Ovary (tissue), 9 donors: ENCODE data around the gene RTP3. TPM values are rescaled to one million over a fixed set of nuclear protein-coding genes. Genes with fewer than 3 reads are reported as not detected.
"Not testable (repeated sequence)": the region's sequence is repeated elsewhere in the genome, so short reads cannot be mapped to it uniquely, and the experiment has no call there.

ENCODE experiments used
- DNase-seq, 5 donors: peaks; one replicate each; pipeline ENCODE4 v3.0.0-alpha.2; 2019 to 2020
- H3K27ac ChIP-seq, 2 donors: fragments of 200-600 bp; one replicate each; pipeline versions ENCODE4 v1.5.1 to v1.8.0; 2019 to 2022
- H3K27me3 ChIP-seq: fragments of 200-600 bp; one replicate; pipeline ENCODE4 v1.8.0; 2022
- H3K36me3 ChIP-seq: fragments of 200-600 bp; sonication (generic); one replicate; pipeline ENCODE4 v1.5.1; 2019
- H3K4me1 ChIP-seq: one replicate; pipeline ENCODE4 v1.8.1; 2013; ENCODE audit warnings: mild to moderate bottlenecking, moderate library complexity; ENCODE audit not compliant: insufficient read depth
- H3K4me3 ChIP-seq: fragments of 200-600 bp; sonication (generic); one replicate; pipeline ENCODE4 v1.5.1; 2017
- H3K9me3 ChIP-seq, 2 donors: fragments of 200-600 bp in 1 of 2; sonication (generic) in 1 of 2; one replicate each; pipeline versions ENCODE4 v1.5.1 to v1.8.1; 2013 to 2019; ENCODE audit warnings: mild to moderate bottlenecking in 1 of 2, moderate library complexity in 1 of 2
- CTCF ChIP-seq, 3 donors: fragments of 450-650 bp in 2 of 3; fragments of 200-600 bp in 1 of 3; IDR thresholded peaks; one replicate each; pipeline versions ENCODE4 v1.5.1 to v1.8.0; 2016 to 2022; ENCODE audit warnings: antibody characterized with exemption in 3 of 3, mild to moderate bottlenecking in 1 of 3
- EP300 ChIP-seq: sonication (generic); formaldehyde crosslinking; IDR thresholded peaks from one replicate; pipeline ENCODE4 v1.6.1; 2017; ENCODE audit warnings: antibody characterized with exemption
- POLR2A ChIP-seq: fragments of 450-650 bp; IDR thresholded peaks from one replicate; pipeline ENCODE4 v1.6.1; 2017; ENCODE audit warnings: antibody characterized with exemption, mild to moderate bottlenecking, moderate library complexity
- WGBS, 3 donors: extraction: QIAGEN DNeasy Blood & Tissue Kit in 1 of 3; methylation state at CpG; one replicate each; pipeline versions ENCODE4 v1.1.5 to v1.1.7; 2013 to 2017; 5-methylcytosine and 5-hydroxymethylcytosine counted together
- intact Hi-C, 4 donors: fragments of 100-400 bp; cut with DNase I; formaldehyde crosslinking; loops; one replicate each; pipeline versions ENCODE4 v1.11.0 to v1.15.1; 2022 to 2023
- polyA plus RNA-seq, 2 donors: library from polyadenylated mRNA; stranded (reverse); fragments of 200-250 nt in 1 of 2; fragments of 350-450 nt in 1 of 2; fragmentation: Illumina TruSeq in 1 of 2; extraction: RNeasy Lipid Tissue Mini Kit (QIAGEN cat#74804) in 1 of 2; gene quantifications; one replicate each; pipeline ENCODE4 v1.2.3, GENCODE V29; 2013 to 2014
- total RNA-seq, 7 donors: library from RNA; depleted of rRNA in 2 of 7; stranded (reverse); fragments of >200 nt in 2 of 7; fragmentation: NEBNext Ultra II Directional in 3 of 7; extraction: Animal tissue kit (Norgen Biotek cat#: 25700) in 3 of 7; gene quantifications; one replicate each; pipeline versions ENCODE4 v1.1.0 to v1.2.4, GENCODE V29; 2016 to 2023
- donor health status: DM: no; HTN: no; CAD: no; lungs with moderate emphysema.
- donor health status: DM: no; HTN: no; CAD: no.
- donor health status: Bipolar disorder and iron deficiency.
- donor health status: DM: yes; HTN: yes; CAD: no.
- donor health status: DM: no; HTN: no; CAD: no.
- donor health status: DM: yes; HTN: yes; CAD: no.

RTP3 gene
- total and polyA plus RNA-seq, 9 donors, result not detected

GRCh38 chr3:46535746-46536145 is 38.0 kb downstream of the RTP3 start:
- DNase-seq, result no peak
- Histone ChIP-seq H3K9me3 (no peaks in the 10 kb centered on the region), H3K27ac (no peak overlapping the region), H3K36me3 (no peaks in the 10 kb centered on the region), H3K27me3 (no peaks in the 10 kb centered on the region), H3K4me1 (no peaks in the 10 kb centered on the region), H3K4me3 (no peak overlapping the region)
- 94 to 96% (median 96%) methylated on average over 5 of the region's 5 CpGs for WGBS, 3 donors
- TF ChIP-seq POLR2A, result no peak
- TF ChIP-seq EP300, result no peak
- TF ChIP-seq CTCF (IDR thresholded peaks at IDR 0.05), result no peak
- intact Hi-C loops, result no loop called here

GRCh38 chr3:46536758-46537157 is 39.0 kb downstream of the RTP3 start:
- H3K27me3 ChIP-seq, result no peaks in the 10 kb centered on the region
- TF ChIP-seq POLR2A, result no peak
- no peak for TF ChIP-seq CTCF (IDR thresholded peaks at IDR 0.05)
- TF ChIP-seq EP300, result no peak
- no peaks in the 10 kb centered on the region for H3K9me3 ChIP-seq
- H3K36me3 ChIP-seq, result no peaks in the 10 kb centered on the region
- intact Hi-C loops, result no loop called here
- no peaks in the 10 kb centered on the region for H3K4me1 ChIP-seq
- DNase-seq, result no peak
- no peak overlapping the region for H3K4me3 ChIP-seq
- H3K27ac ChIP-seq, result no peak overlapping the region

- H3K36me3 ChIP-seq, result no peaks in the 10 kb centered on the region
- 93 to 96% (median 95%) methylated on average over 1 of the region's 1 CpG for WGBS, 3 donors
- DNase-seq, result no peak
- no peak overlapping the region for H3K27ac ChIP-seq
- H3K27me3 ChIP-seq, result no peaks in the 10 kb centered on the region
- TF ChIP-seq POLR2A, result no peak
- no peaks in the 10 kb centered on the region for H3K9me3 ChIP-seq
- no peak overlapping the region for H3K4me3 ChIP-seq
- no peaks in the 10 kb centered on the region for H3K4me1 ChIP-seq
- intact Hi-C loops, result no loop called here
Measured at GRCh38 chr3:46537316-46537715, 39.5 kb downstream of the RTP3 start.

- WGBS, 3 donors, result 90 to 94% (median 93%) methylated on average over 5 of the region's 5 CpGs
- Histone ChIP-seq H3K27me3 (no peaks in the 10 kb centered on the region), H3K27ac (no peak overlapping the region), H3K4me1 (no peaks in the 10 kb centered on the region), H3K4me3 (no peak overlapping the region), H3K36me3 (no peaks in the 10 kb centered on the region), H3K9me3 (no peaks in the 10 kb centered on the region)
- TF ChIP-seq POLR2A (no peak), EP300 (no peak), CTCF (IDR thresholded peaks at IDR 0.05) (no peak)
- DNase-seq, result no peak
- intact Hi-C loops, result no loop called here
Measured at GRCh38 chr3:46537779-46538178, 40.0 kb downstream of the RTP3 start.

GRCh38 chr3:46538425-46538802 is 40.6 kb downstream of the RTP3 start:
- H3K36me3 ChIP-seq, DNase-seq, H3K4me3 ChIP-seq, H3K27ac ChIP-seq, H3K27me3 ChIP-seq, H3K4me1 ChIP-seq, H3K9me3 ChIP-seq, intact Hi-C loops: not testable (repeated sequence)
- 71 to 77% (median 74%) methylated on average over 5 of the region's 5 CpGs for WGBS, 3 donors
